Measurements from ENCODE around the gene GALNT13.

GALNT13 gene

DNA sequence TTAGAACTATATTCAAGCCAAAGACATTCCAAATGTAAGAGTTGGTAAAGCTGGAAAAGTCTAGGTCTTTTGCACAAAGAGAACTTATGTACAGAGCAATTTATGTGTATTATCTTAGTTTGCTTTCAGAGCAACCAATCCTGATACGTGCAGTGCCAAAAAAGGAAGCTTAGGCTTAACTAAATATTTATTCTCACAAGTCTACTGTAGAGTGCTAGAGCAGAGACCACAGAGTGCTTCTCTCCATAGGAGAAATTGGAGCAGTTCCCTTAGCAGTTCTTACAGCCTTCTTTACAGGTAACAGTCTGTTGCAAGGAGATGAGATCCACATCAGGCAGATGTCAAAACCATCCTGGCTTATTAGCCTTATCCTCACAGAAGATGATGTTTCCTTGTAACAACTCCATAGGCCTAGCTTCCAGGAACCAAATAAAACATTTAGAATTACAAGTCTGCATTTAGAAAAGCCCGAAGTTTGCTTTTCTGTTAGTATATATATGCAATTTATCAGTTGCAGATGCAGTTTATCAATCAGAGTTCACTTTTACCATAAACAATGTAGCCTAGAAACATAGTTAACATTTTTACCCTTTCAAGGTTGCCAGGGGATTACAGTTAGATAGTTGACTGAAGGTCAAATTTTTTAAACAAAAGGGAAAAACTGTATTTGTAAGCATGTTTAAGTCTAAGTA lies 576.2 kb downstream of the GALNT13 start:
- H3K4me1 ChIP-seq (ENCODE audit: control insufficient read depth, insufficient read depth, low read length, poor library complexity, severe bottlenecking): no peaks in the 10 kb centered on the region
- no peak for DNase-seq
- H3K4me3 ChIP-seq (ENCODE audit: insufficient read depth, low read depth, low read length, poor library complexity, severe bottlenecking): no peak overlapping the region
- no peaks in the 10 kb centered on the region for H3K36me3 ChIP-seq (ENCODE audit: control insufficient read depth, insufficient read depth, low read length)
- no peaks in the 10 kb centered on the region for H3K9me3 ChIP-seq (ENCODE audit: control insufficient read depth, low read length)
- H3K27me3 ChIP-seq (replicated peaks; ENCODE audit: control insufficient read depth, insufficient read depth, low read length, poor library complexity, severe bottlenecking): no peaks in the 10 kb centered on the region
- H3K27ac ChIP-seq (ENCODE audit: insufficient read depth, low read length, poor library complexity, severe bottlenecking): no peak overlapping the region

DNA sequence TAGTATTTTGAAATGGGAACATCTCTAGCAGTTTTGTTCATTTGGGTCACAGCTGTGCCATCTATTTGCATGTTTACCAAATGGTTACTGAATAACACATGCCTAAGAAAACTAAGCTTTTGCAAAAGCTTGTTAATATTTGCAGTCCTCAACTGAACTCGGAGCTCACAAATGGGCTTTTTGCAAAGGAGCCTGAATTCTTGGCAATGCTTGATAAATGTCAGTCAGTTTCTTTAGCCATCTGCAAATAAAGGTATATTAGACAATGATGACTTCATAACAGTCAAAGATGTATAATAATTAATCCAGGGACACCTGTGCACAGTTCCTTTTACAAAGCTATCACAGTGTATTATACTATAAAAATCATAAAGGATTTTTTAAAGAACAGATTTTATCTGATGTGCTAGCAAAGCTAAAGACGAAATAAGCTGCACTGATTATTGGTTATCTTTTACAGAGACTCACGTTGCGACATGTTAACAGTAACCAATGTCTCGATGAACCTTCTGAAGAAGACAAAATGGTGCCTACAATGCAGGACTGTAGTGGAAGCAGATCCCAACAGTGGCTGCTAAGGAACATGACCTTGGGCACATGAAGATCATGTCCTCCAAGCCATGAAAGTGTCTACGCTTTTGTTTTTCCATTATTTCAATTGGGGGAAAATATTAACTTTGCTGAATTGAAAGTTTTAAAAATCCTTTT lies 578.4 kb downstream of the GALNT13 start:
- Histone ChIP-seq H3K27ac (ENCODE audit: insufficient read depth, low read length, poor library complexity, severe bottlenecking) (no peak overlapping the region), H3K4me3 (ENCODE audit: insufficient read depth, low read depth, low read length, poor library complexity, severe bottlenecking) (no peak overlapping the region), H3K9me3 (ENCODE audit: control insufficient read depth, low read length) (no peaks in the 10 kb centered on the region), H3K27me3 (replicated peaks; ENCODE audit: control insufficient read depth, insufficient read depth, low read length, poor library complexity, severe bottlenecking) (no peaks in the 10 kb centered on the region), H3K36me3 (ENCODE audit: control insufficient read depth, insufficient read depth, low read length) (no peaks in the 10 kb centered on the region), H3K4me1 (ENCODE audit: control insufficient read depth, insufficient read depth, low read length, poor library complexity, severe bottlenecking) (no peaks in the 10 kb centered on the region)
- DNase-seq: no peak

DNA sequence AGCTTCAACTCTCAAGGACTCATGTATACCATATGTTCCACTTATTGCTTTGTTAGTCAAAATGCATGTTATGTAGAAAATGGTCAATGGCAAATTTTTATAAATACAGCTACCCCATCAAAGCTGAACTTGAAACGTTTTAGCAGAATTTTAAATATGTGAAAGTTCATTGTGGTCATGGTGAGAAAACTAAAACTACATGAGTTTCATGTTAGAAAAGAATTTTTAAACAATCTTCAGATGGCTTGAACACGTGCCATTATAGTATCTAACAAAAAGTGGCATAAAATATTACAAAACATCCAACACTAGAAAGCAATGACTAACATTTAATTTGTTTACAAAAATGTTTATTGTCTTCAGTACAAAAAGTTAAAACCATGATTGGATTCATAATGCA lies 580.7 kb downstream of the GALNT13 start:
- no peak overlapping the region for H3K27ac ChIP-seq (ENCODE audit: insufficient read depth, low read length, poor library complexity, severe bottlenecking)
- H3K9me3 ChIP-seq (ENCODE audit: control insufficient read depth, low read length): no peaks in the 10 kb centered on the region
- H3K4me3 ChIP-seq (ENCODE audit: insufficient read depth, low read depth, low read length, poor library complexity, severe bottlenecking): no peak overlapping the region
- no peak for DNase-seq
- H3K27me3 ChIP-seq (replicated peaks; ENCODE audit: control insufficient read depth, insufficient read depth, low read length, poor library complexity, severe bottlenecking): no peaks in the 10 kb centered on the region
- H3K36me3 ChIP-seq (ENCODE audit: control insufficient read depth, insufficient read depth, low read length): no peaks in the 10 kb centered on the region
- no peaks in the 10 kb centered on the region for H3K4me1 ChIP-seq (ENCODE audit: control insufficient read depth, insufficient read depth, low read length, poor library complexity, severe bottlenecking)

DNA sequence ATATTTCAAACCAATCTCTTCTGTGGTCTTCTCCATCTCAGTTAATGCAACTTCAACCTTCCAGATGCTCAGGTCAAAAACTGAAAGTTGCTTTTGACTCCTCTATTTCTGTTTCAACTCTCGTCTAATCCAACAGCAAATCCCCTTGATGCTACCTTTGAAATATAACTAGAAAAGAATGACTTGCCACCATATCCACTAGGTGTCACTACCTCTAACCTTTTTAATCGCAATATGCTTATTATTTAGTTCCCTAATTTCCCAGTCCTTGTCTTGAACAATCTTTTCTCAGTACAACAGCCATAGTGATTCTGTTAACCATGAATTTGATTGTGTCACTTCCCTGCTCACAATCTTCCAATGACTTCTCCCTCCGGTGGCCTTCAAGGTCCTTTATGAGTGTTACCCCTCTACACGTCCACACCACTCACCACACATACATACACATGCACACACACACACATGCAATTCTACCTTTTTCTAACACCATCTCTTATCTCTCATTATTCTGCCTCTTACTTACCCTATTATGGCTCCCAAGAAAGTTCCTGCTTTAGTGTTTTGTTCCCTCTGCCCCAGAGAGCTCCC lies 581.3 kb downstream of the GALNT13 start:
- Histone ChIP-seq H3K4me1 (ENCODE audit: control insufficient read depth, insufficient read depth, low read length, poor library complexity, severe bottlenecking) (no peaks in the 10 kb centered on the region), H3K27ac (ENCODE audit: insufficient read depth, low read length, poor library complexity, severe bottlenecking) (no peak overlapping the region), H3K36me3 (ENCODE audit: control insufficient read depth, insufficient read depth, low read length) (no peaks in the 10 kb centered on the region), H3K27me3 (replicated peaks; ENCODE audit: control insufficient read depth, insufficient read depth, low read length, poor library complexity, severe bottlenecking) (no peaks in the 10 kb centered on the region), H3K4me3 (ENCODE audit: insufficient read depth, low read depth, low read length, poor library complexity, severe bottlenecking) (no peak overlapping the region), H3K9me3 (ENCODE audit: control insufficient read depth, low read length) (no peaks in the 10 kb centered on the region)
- DNase-seq: no peak

DNA sequence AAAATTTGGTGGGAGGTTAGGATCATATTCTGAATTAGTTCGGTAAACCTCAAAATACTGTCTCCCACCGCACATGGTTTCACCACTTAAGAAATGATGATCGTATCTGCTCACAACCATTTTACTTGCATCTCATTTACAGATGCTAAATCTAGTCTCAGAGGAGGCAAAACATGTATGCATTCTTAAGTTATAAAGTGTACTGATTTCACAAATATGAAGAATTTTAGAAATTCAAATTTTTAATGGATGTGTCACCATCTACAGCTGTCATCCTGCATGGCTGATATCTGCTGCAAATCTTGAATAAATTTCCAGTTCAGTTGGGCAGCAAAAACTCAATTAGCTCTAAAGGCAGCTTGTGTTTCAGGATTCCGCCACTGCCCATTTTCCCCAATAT lies 583.4 kb downstream of the GALNT13 start:
- Histone ChIP-seq H3K36me3 (ENCODE audit: control insufficient read depth, insufficient read depth, low read length) (no peaks in the 10 kb centered on the region), H3K4me1 (ENCODE audit: control insufficient read depth, insufficient read depth, low read length, poor library complexity, severe bottlenecking) (no peaks in the 10 kb centered on the region), H3K9me3 (ENCODE audit: control insufficient read depth, low read length) (no peaks in the 10 kb centered on the region), H3K4me3 (ENCODE audit: insufficient read depth, low read depth, low read length, poor library complexity, severe bottlenecking) (no peak overlapping the region), H3K27me3 (replicated peaks; ENCODE audit: control insufficient read depth, insufficient read depth, low read length, poor library complexity, severe bottlenecking) (no peaks in the 10 kb centered on the region), H3K27ac (ENCODE audit: insufficient read depth, low read length, poor library complexity, severe bottlenecking) (no peak overlapping the region)
- no peak for DNase-seq

DNA sequence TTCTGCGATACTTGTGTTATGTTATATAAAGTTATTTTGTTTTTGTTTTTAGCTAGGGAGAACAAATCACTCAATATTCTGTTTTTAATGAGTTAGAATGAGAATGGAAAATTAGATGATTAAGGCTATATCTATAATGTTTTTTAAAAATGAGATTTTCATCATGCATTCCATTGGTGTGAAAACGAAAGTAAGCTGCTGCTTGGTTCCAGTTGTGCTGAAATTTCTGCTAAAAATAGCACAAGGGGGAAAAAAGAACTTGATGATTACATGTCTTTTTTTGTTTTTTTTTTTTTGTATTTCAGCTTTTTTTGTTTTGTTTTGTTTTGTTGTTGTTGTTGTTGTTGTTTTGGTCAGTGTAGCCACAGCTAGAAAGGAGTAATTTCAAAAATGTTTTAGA lies 584.1 kb downstream of the GALNT13 start:
- no peak overlapping the region for H3K4me3 ChIP-seq (ENCODE audit: insufficient read depth, low read depth, low read length, poor library complexity, severe bottlenecking)
- H3K4me1 ChIP-seq (ENCODE audit: control insufficient read depth, insufficient read depth, low read length, poor library complexity, severe bottlenecking): no peaks in the 10 kb centered on the region
- no peaks in the 10 kb centered on the region for H3K27me3 ChIP-seq (replicated peaks; ENCODE audit: control insufficient read depth, insufficient read depth, low read length, poor library complexity, severe bottlenecking)
- H3K36me3 ChIP-seq (ENCODE audit: control insufficient read depth, insufficient read depth, low read length): no peaks in the 10 kb centered on the region
- no peak overlapping the region for H3K27ac ChIP-seq (ENCODE audit: insufficient read depth, low read length, poor library complexity, severe bottlenecking)
- DNase-seq: no peak
- H3K9me3 ChIP-seq (ENCODE audit: control insufficient read depth, low read length): no peaks in the 10 kb centered on the region

DNA sequence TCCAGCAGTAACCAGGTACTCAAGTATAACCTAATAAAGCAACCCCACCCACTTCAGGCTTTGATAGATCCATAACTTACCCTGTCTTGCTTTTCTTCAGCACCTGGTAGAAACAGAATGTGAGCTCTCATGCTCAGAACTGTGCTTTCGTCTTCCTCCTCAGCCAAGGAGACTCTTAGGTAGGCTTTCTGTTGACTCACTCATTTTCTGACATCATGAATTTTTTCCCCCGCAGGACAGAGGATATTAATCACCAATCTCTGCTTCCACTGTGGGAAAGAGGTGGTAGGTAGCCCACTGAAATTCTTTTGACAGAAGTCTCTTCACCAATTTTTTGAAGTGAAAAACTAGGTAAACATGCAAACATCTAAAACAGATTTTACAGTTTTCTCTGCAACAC lies 585.6 kb downstream of the GALNT13 start:
- Histone ChIP-seq H3K27me3 (replicated peaks; ENCODE audit: control insufficient read depth, insufficient read depth, low read length, poor library complexity, severe bottlenecking) (no peaks in the 10 kb centered on the region), H3K36me3 (ENCODE audit: control insufficient read depth, insufficient read depth, low read length) (no peaks in the 10 kb centered on the region), H3K27ac (ENCODE audit: insufficient read depth, low read length, poor library complexity, severe bottlenecking) (no peak overlapping the region), H3K4me3 (ENCODE audit: insufficient read depth, low read depth, low read length, poor library complexity, severe bottlenecking) (no peak overlapping the region), H3K9me3 (ENCODE audit: control insufficient read depth, low read length) (no peaks in the 10 kb centered on the region), H3K4me1 (ENCODE audit: control insufficient read depth, insufficient read depth, low read length, poor library complexity, severe bottlenecking) (no peaks in the 10 kb centered on the region)
- DNase-seq: no peak

DNA sequence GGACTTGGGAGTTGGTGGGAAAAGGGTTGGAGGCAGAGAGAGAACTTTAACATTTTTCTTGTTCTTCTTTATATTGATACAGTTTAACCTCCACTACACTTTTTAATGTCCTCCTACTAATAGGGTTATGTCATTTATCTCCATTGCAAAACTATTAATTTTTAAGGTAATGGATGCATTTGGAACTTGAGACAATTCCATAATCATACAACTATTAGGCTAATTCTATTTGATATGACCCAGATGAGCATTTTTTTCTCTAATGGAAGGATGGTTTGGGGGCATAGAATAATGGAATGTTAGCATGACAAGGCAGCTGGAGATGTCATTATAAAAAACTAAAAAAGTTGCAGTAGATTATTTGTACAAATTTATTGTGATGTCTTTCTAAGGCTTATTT lies 587.6 kb downstream of the GALNT13 start:
- H3K4me1 ChIP-seq (ENCODE audit: control insufficient read depth, insufficient read depth, low read length, poor library complexity, severe bottlenecking): no peaks in the 10 kb centered on the region
- H3K27me3 ChIP-seq (replicated peaks; ENCODE audit: control insufficient read depth, insufficient read depth, low read length, poor library complexity, severe bottlenecking): no peaks in the 10 kb centered on the region
- DNase-seq: no peak
- H3K27ac ChIP-seq (ENCODE audit: insufficient read depth, low read length, poor library complexity, severe bottlenecking): no peak overlapping the region
- no peak overlapping the region for H3K4me3 ChIP-seq (ENCODE audit: insufficient read depth, low read depth, low read length, poor library complexity, severe bottlenecking)
- H3K9me3 ChIP-seq (ENCODE audit: control insufficient read depth, low read length): no peaks in the 10 kb centered on the region
- no peaks in the 10 kb centered on the region for H3K36me3 ChIP-seq (ENCODE audit: control insufficient read depth, insufficient read depth, low read length)

DNA sequence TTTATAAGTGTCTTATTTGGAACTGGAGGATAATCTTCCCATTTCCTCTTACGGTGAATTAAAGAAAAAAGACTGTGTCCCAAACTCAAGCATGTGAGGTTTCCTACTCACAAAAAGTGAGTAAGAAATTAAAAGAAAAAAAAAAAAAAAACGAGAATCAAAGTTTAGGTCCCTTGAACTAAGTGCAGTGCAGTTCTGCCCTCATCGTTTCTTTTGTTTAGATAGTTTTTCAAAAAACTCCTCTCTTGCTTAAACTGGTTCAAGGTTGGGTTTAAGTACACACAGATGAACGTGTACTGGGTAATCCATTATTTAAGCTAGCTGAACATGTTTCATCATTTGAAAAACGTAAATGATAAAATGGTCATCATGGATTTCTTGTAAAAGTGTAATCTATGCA lies 590.9 kb downstream of the GALNT13 start:
- no peaks in the 10 kb centered on the region for H3K4me1 ChIP-seq (ENCODE audit: control insufficient read depth, insufficient read depth, low read length, poor library complexity, severe bottlenecking)
- no peak for DNase-seq
- no peaks in the 10 kb centered on the region for H3K9me3 ChIP-seq (ENCODE audit: control insufficient read depth, low read length)
- H3K4me3 ChIP-seq (ENCODE audit: insufficient read depth, low read depth, low read length, poor library complexity, severe bottlenecking): no peak overlapping the region
- no peaks in the 10 kb centered on the region for H3K36me3 ChIP-seq (ENCODE audit: control insufficient read depth, insufficient read depth, low read length)
- no peak overlapping the region for H3K27ac ChIP-seq (ENCODE audit: insufficient read depth, low read length, poor library complexity, severe bottlenecking)
- H3K27me3 ChIP-seq (replicated peaks; ENCODE audit: control insufficient read depth, insufficient read depth, low read length, poor library complexity, severe bottlenecking): no peaks in the 10 kb centered on the region

DNA sequence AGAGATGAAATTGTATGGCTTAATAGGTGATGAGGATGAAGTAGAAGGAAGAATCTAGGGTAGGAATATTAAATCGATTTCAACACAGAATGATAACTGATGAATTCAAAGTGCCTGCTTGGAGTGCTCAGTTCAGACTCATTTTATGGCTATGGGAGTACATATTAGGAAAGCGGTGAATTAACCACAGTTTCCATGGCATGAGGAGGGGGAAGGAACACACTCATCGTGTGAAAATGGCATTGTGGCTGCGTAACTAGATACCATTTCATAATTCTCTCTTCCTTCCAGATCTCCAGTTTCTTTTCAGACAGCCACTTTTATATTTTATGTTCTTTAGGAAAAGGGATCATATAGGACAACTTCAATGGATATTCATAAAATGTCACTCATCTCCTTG lies 594.5 kb downstream of the GALNT13 start:
- no peak overlapping the region for H3K4me3 ChIP-seq (ENCODE audit: insufficient read depth, low read depth, low read length, poor library complexity, severe bottlenecking)
- no peaks in the 10 kb centered on the region for H3K36me3 ChIP-seq (ENCODE audit: control insufficient read depth, insufficient read depth, low read length)

More for the DNA sequence above, 594.5 kb downstream of the GALNT13 start:
- Histone ChIP-seq H3K4me1 (ENCODE audit: control insufficient read depth, insufficient read depth, low read length, poor library complexity, severe bottlenecking) (no peaks in the 10 kb centered on the region), H3K27ac (ENCODE audit: insufficient read depth, low read length, poor library complexity, severe bottlenecking) (no peak overlapping the region), H3K9me3 (ENCODE audit: control insufficient read depth, low read length) (no peaks in the 10 kb centered on the region), H3K27me3 (replicated peaks; ENCODE audit: control insufficient read depth, insufficient read depth, low read length, poor library complexity, severe bottlenecking) (no peaks in the 10 kb centered on the region)
- DNase-seq: no peak
